HL-60 (cell line): ENCODE results near the gene KLK13.

Experiments used
- DNase-seq, 2 experiments: peaks; one replicate each; pipeline ENCODE4 v3.0.0-alpha.2; 2010 to 2020; ENCODE audit warnings: low read depth in 1 of 2, low spot score in 1 of 2
- H3K27ac ChIP-seq: fragments of 250-450 bp; sonication (Bioruptor Pico); replicated peaks from 2 replicates; pipeline ENCODE4 v1.5.1; 2020; ENCODE audit warnings: mild to moderate bottlenecking, moderate library complexity
- H3K27me3 ChIP-seq: fragments of 250-450 bp; sonication (Bioruptor Pico); 2 replicates; pipeline ENCODE4 v1.5.1; 2021; ENCODE audit warnings: mild to moderate bottlenecking, moderate library complexity; ENCODE audit not compliant: insufficient read depth, poor library complexity, severe bottlenecking
- H3K4me3 ChIP-seq: replicated peaks from 2 replicates; pipeline ENCODE4 v1.5.1; 2011; ENCODE audit warnings: mild to moderate bottlenecking, control low read depth, low read length; ENCODE audit not compliant: insufficient read depth
- CTCF ChIP-seq: IDR thresholded peaks from one replicate; pipeline ENCODE4 v1.5.1; 2011; ENCODE audit warnings: low read length, control low read depth, inconsistent platforms; ENCODE audit not compliant: insufficient read depth
- GABPA ChIP-seq: IDR thresholded peaks from 2 replicates; pipeline ENCODE4 v1.6.1; 2012; ENCODE audit warnings: low read depth
- POLR2AphosphoS5 ChIP-seq: IDR thresholded peaks from 2 replicates; pipeline ENCODE4 v1.6.1; 2012; ENCODE audit warnings: low read depth
- REST ChIP-seq: IDR thresholded peaks from 2 replicates; pipeline ENCODE4 v1.6.1; 2012; ENCODE audit warnings: low read depth; ENCODE audit not compliant: insufficient replicate concordance
- SPI1 ChIP-seq: IDR thresholded peaks from 2 replicates; pipeline ENCODE4 v1.6.1; 2012; ENCODE audit warnings: low read depth, mild to moderate bottlenecking, borderline replicate concordance

Gene KLK13

GRCh38 chr19:51070334-51071094, 5.6 kb upstream of the KLK13 start:
- no peak for DNase-seq
- no peak for TF ChIP-seq POLR2AphosphoS5
- no peak for TF ChIP-seq CTCF
- no peak for TF ChIP-seq GABPA
- no peak for TF ChIP-seq SPI1
- no peak for TF ChIP-seq REST
- Histone ChIP-seq H3K27ac (no peak overlapping the region), H3K4me3 (no peak overlapping the region), H3K27me3 (peaks cover 10% of the 10 kb centered on the region)

GRCh38 chr19:51066393-51067186, 1.7 kb upstream of the KLK13 start:
- TF ChIP-seq CTCF (no peak), POLR2AphosphoS5 (no peak), GABPA (no peak), SPI1 (no peak), REST (no peak)
- DNase-seq, result no peak
- no peak overlapping the region for H3K4me3 ChIP-seq
- no peak overlapping the region for H3K27ac ChIP-seq
- H3K27me3 ChIP-seq, result peaks cover 17% of the 10 kb centered on the region

- Histone ChIP-seq H3K27ac (no peak overlapping the region), H3K4me3 (no peak overlapping the region), H3K27me3 (peaks cover 17% of the 10 kb centered on the region)
- DNase-seq, result no peak
- no peak for TF ChIP-seq REST
- no peak for TF ChIP-seq SPI1
- no peak for TF ChIP-seq GABPA
- TF ChIP-seq POLR2AphosphoS5, result no peak
- TF ChIP-seq CTCF, result no peak
These were observed 499 bp upstream of the KLK13 start for GRCh38 chr19:51065221-51065960.
